CD4-positive, alpha-beta T cell (primary cell): ENCODE results near the gene FAM222A. TPM values are rescaled to one million over a fixed set of nuclear protein-coding genes. Genes with fewer than 3 reads are reported as not detected.

Experiments
- ATAC-seq: fragments of 200-7000 bp; cut with Tn5 transposase; one replicate; pipeline ENCODE4 v1.10.0; 2022; ENCODE audit warnings: mild to moderate bottlenecking; ENCODE audit not compliant: poor library complexity
- CTCF ChIA-PET: fragments of 350-600 bp; sonication (Branson Sonifier 250); formaldehyde crosslinking; loops from one replicate; lab custom pipeline; 2021; ENCODE audit warnings: antibody characterized with exemption, inconsistent platforms; lab: Charles Lee
- POLR2A ChIA-PET: fragments of 350-600 bp; sonication (Branson Sonifier 250); formaldehyde crosslinking; loops from one replicate; lab custom pipeline; 2021; ENCODE audit warnings: antibody characterized with exemption, inconsistent platforms; lab: Charles Lee
- DNase-seq, 14 experiments: peaks; one replicate each; pipeline ENCODE4 v3.0.0-alpha.2; 2013 to 2020; ENCODE audit warnings: mixed read lengths in 2 of 14
- H3K27ac ChIP-seq, 2 donors: one replicate each; pipeline versions ENCODE4 v1.5.1 to v1.7.0; 2013; ENCODE audit warnings: low read length in 2 of 2, low read depth in 1 of 2, mild to moderate bottlenecking in 1 of 2
- H3K27me3 ChIP-seq, 2 experiments: 1 replicate in 1 of 2; 2 replicates in 1 of 2; pipeline versions ENCODE4 v1.6.1 to v1.7.0; 2013; ENCODE audit warnings: low read length in 2 of 2, control low read depth in 1 of 2, mild to moderate bottlenecking in 1 of 2, moderate library complexity in 1 of 2; ENCODE audit not compliant: insufficient read depth in 2 of 2, control insufficient read depth in 1 of 2
- H3K36me3 ChIP-seq: one replicate; pipeline ENCODE4 v1.6.1; 2013; ENCODE audit warnings: low read length, control low read depth; ENCODE audit not compliant: insufficient read depth
- H3K4me1 ChIP-seq: one replicate; pipeline ENCODE4 v1.6.1; 2013; ENCODE audit warnings: low read length, control low read depth; ENCODE audit not compliant: insufficient read depth
- H3K4me3 ChIP-seq: one replicate; pipeline ENCODE4 v1.5.1; 2013; ENCODE audit warnings: mild to moderate bottlenecking, low read length, moderate library complexity
- H3K9me3 ChIP-seq, 2 experiments: 1 replicate in 1 of 2; 2 replicates in 1 of 2; pipeline versions ENCODE4 v1.6.1 to v1.7.0; 2013; ENCODE audit warnings: low read length in 2 of 2, mild to moderate bottlenecking in 2 of 2, control low read depth in 1 of 2, moderate library complexity in 1 of 2; ENCODE audit not compliant: control insufficient read depth in 1 of 2, insufficient read depth in 1 of 2
- H3K27ac Mint-ChIP-seq: one replicate; pipeline ENCODE4 v1.8.0; 2020; ENCODE audit warnings: mixed read lengths
- H3K27me3 Mint-ChIP-seq: one replicate; pipeline ENCODE4 v1.8.0; 2021; ENCODE audit warnings: mixed read lengths
- H3K36me3 Mint-ChIP-seq: one replicate; pipeline ENCODE4 v1.8.0; 2021; ENCODE audit warnings: low read depth, mixed read lengths
- H3K4me1 Mint-ChIP-seq: one replicate; pipeline ENCODE4 v1.8.0; 2021; ENCODE audit warnings: low read depth, mixed read lengths
- H3K4me3 Mint-ChIP-seq: one replicate; pipeline ENCODE4 v1.8.0; 2020; ENCODE audit warnings: mild to moderate bottlenecking, mixed read lengths
- H3K9me3 Mint-ChIP-seq: one replicate; pipeline ENCODE4 v1.8.0; 2020; ENCODE audit warnings: mixed read lengths
- CTCF ChIP-seq: fragments of 200-600 bp; IDR thresholded peaks from one replicate; pipeline ENCODE4 v1.8.0; 2022; ENCODE audit warnings: antibody characterized with exemption, mild to moderate bottlenecking
- intact Hi-C, 2 experiments: fragments of 100-400 bp; cut with DNase I in 1 of 2; cut with micrococcal nuclease in 1 of 2; formaldehyde crosslinking; loops; one replicate each; pipeline versions ENCODE4 v1.15.1 to v1.9.0; 2023 to 2025; cut with DNase I, micrococcal nuclease
- total RNA-seq, 174 experiments: library from RNA in 2 of 174; stranded (reverse) in 2 of 174; gene quantifications; one replicate each; pipeline ENCODE4 v1.2.3 and lab custom pipeline; 2021 to 2026

The FAM222A gene
- total RNA-seq, 2 experiments from 2014 or later = 1.1 to 1.7 TPM

GRCh38 chr12:109781668-109782325 is 68.2 kb downstream of the FAM222A start:
- no peaks in the 10 kb centered on the region for H3K9me3 Mint-ChIP-seq
- no peak for ATAC-seq
- intact Hi-C loops = no loop called here
- POLR2A ChIA-PET = no interaction called here
- H3K27ac Mint-ChIP-seq = no peak overlapping the region
- Histone ChIP-seq H3K4me3 (no peak overlapping the region), H3K4me1 (no peaks in the 10 kb centered on the region), H3K9me3 (peaks cover 0 to 17% of the 10 kb centered on the region in 2 experiments), H3K36me3 (no peaks in the 10 kb centered on the region), H3K27ac (no peak overlapping the region), H3K27me3 (peaks cover 0 to under 1% of the 10 kb centered on the region in 2 experiments)
- H3K4me1 Mint-ChIP-seq = peaks cover 6% of the 10 kb centered on the region
- no peaks in the 10 kb centered on the region for H3K36me3 Mint-ChIP-seq
- no peak for DNase-seq
- no peak overlapping the region for H3K4me3 Mint-ChIP-seq
- H3K27me3 Mint-ChIP-seq = peaks cover 8% of the 10 kb centered on the region
- CTCF ChIA-PET = no interaction called here
- no peak for TF ChIP-seq CTCF

- no peak for ATAC-seq
- Mint-ChIP-seq H3K4me3 (no peak overlapping the region), H3K27me3 (peaks cover 8% of the 10 kb centered on the region), H3K9me3 (no peaks in the 10 kb centered on the region), H3K4me1 (peaks cover 5% of the 10 kb centered on the region), H3K27ac (no peak overlapping the region), H3K36me3 (no peaks in the 10 kb centered on the region)
- no peak for TF ChIP-seq CTCF
- no peaks in the 10 kb centered on the region for H3K4me1 ChIP-seq
- peaks cover 0 to 17% of the 10 kb centered on the region in 2 experiments for H3K9me3 ChIP-seq
- no peak overlapping the region for H3K27ac ChIP-seq
- peaks cover 0 to 2% of the 10 kb centered on the region in 2 experiments for H3K27me3 ChIP-seq
- no peak overlapping the region for H3K4me3 ChIP-seq
- no peaks in the 10 kb centered on the region for H3K36me3 ChIP-seq
- intact Hi-C loops = no loop called here
- DNase-seq = no peak
- POLR2A ChIA-PET = no interaction called here
- CTCF ChIA-PET = no interaction called here
These were observed 68.7 kb downstream of the FAM222A start for GRCh38 chr12:109782326-109782703.

GRCh38 chr12:109783135-109783964 is 69.7 kb downstream of the FAM222A start:
- Mint-ChIP-seq H3K4me3 (no peak overlapping the region), H3K9me3 (no peaks in the 10 kb centered on the region), H3K4me1 (no peaks in the 10 kb centered on the region), H3K27ac (no peak overlapping the region), H3K27me3 (peaks cover 8% of the 10 kb centered on the region), H3K36me3 (no peaks in the 10 kb centered on the region)
- no peak for ATAC-seq
- no peak for DNase-seq
- Histone ChIP-seq H3K27ac (no peak overlapping the region), H3K9me3 (peaks cover 0 to 17% of the 10 kb centered on the region in 2 experiments), H3K4me3 (no peak overlapping the region), H3K4me1 (no peaks in the 10 kb centered on the region), H3K27me3 (peaks cover 0 to 2% of the 10 kb centered on the region in 2 experiments), H3K36me3 (no peaks in the 10 kb centered on the region)
- CTCF ChIA-PET = no interaction called here
- POLR2A ChIA-PET = no interaction called here
- TF ChIP-seq CTCF = no peak
- intact Hi-C loops = no loop called here
